Osteocyte (in vitro differentiated cells): ENCODE results near the gene IFT122. TPM values are rescaled to one million over a fixed set of nuclear protein-coding genes. Genes with fewer than 3 reads are reported as not detected.
"Not testable (repeated sequence)": the region's sequence is repeated elsewhere in the genome, so short reads cannot be mapped to it uniquely, and the experiment has no call there.

Experiments used
- DNase-seq: peaks from one replicate; pipeline ENCODE4 v3.0.0; 2021; ENCODE audit warnings: mixed read lengths; ENCODE audit not compliant: unreplicated experiment; ENCODE audit errors: extremely low spot score
- H3K27ac Mint-ChIP-seq: one replicate; pipeline ENCODE4 v1.8.0; 2021; ENCODE audit warnings: mild to moderate bottlenecking, mixed read lengths; ENCODE audit not compliant: unreplicated experiment
- H3K27me3 Mint-ChIP-seq: one replicate; pipeline ENCODE4 v1.8.0; 2021; ENCODE audit warnings: mixed read lengths; ENCODE audit not compliant: unreplicated experiment
- H3K36me3 Mint-ChIP-seq: one replicate; pipeline ENCODE4 v1.8.0; 2021; ENCODE audit warnings: mixed read lengths; ENCODE audit not compliant: unreplicated experiment
- H3K4me1 Mint-ChIP-seq: one replicate; pipeline ENCODE4 v1.8.0; 2021; ENCODE audit warnings: mixed read lengths; ENCODE audit not compliant: unreplicated experiment
- H3K4me3 Mint-ChIP-seq: one replicate; pipeline ENCODE4 v1.8.0; 2021; ENCODE audit warnings: mild to moderate bottlenecking, moderate library complexity, mixed read lengths; ENCODE audit not compliant: unreplicated experiment
- H3K9me3 Mint-ChIP-seq: one replicate; pipeline ENCODE4 v1.8.0; 2021; ENCODE audit warnings: mixed read lengths; ENCODE audit not compliant: unreplicated experiment
- long read RNA-seq: library from polyadenylated mRNA; unstranded; transcript quantifications from one replicate; pipeline ENCODE4 v2.0.0, GENCODE V29; 2021
- total RNA-seq: library from RNA; stranded (reverse); gene quantifications from 2 replicates; pipeline ENCODE4 v1.2.1, GENCODE V29; 2021
- TF ChIP-seq, protein P1 (sequence below): fragments of 200-600 bp; sonication (generic); IDR thresholded peaks from 2 replicates; pipeline ENCODE4 v1.5.0; 2021; ENCODE audit warnings: antibody characterized with exemption, mild to moderate bottlenecking, moderate library complexity

IFT122 gene
- total RNA-seq, result 23.2 and 25.9 TPM in 2 replicates
- long read RNA-seq, transcript IFT122-202 (29 exons, 3,841 nt), result major isoform, 35 of 114 reads
- long read RNA-seq, partial matches to known transcripts, result 11 of 114 reads
- long read RNA-seq, other reads (novel, unspliced or antisense), result 64 of 114 reads

GRCh38 chr3:129439817-129440617 is at the start of gene IFT122, which contains the start of gene MBD4:
IFT122 (plus strand) TSS chr3:129440224; CDS start chr3:129440331, 107 bp downstream.
MBD4 (minus strand) TSS chr3:129439948; CDS start chr3:129439833, 115 bp downstream.
- H3K4me3 Mint-ChIP-seq, result peak within 1 kb of the TSS; percentile 95
- H3K9me3 Mint-ChIP-seq, result no peaks in the 10 kb centered on the region
- peaks cover 55% of the 10 kb centered on the region for H3K4me1 Mint-ChIP-seq
- peaks cover 21% of the 10 kb centered on the region for H3K36me3 Mint-ChIP-seq
- TF ChIP-seq, protein P1, sequence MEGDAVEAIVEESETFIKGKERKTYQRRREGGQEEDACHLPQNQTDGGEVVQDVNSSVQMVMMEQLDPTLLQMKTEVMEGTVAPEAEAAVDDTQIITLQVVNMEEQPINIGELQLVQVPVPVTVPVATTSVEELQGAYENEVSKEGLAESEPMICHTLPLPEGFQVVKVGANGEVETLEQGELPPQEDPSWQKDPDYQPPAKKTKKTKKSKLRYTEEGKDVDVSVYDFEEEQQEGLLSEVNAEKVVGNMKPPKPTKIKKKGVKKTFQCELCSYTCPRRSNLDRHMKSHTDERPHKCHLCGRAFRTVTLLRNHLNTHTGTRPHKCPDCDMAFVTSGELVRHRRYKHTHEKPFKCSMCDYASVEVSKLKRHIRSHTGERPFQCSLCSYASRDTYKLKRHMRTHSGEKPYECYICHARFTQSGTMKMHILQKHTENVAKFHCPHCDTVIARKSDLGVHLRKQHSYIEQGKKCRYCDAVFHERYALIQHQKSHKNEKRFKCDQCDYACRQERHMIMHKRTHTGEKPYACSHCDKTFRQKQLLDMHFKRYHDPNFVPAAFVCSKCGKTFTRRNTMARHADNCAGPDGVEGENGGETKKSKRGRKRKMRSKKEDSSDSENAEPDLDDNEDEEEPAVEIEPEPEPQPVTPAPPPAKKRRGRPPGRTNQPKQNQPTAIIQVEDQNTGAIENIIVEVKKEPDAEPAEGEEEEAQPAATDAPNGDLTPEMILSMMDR, result no peak
- DNase-seq, result peak; percentile 99
- H3K27me3 Mint-ChIP-seq, result no peaks in the 10 kb centered on the region
- peak within 1 kb of the TSS; percentile 94 for H3K27ac Mint-ChIP-seq

DNA sequence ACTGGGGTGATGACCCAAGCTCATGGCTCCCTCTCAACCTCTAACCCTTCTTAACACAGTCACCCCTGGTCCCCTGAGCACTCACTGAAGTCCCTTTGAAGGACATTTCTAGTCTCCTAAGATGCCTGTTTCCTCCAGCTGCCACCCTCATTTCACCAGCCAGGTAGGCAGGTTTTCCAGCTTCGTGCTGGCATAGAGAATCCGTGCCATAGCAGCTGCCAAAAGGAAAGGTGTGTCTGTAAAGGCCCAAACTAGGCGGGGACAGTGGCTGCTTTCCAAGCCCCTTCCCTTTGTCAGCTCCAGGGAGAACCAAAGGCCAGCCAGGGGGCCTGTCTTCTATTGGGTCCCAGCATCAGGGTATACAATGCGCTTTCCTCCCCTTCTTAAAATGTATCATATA is 48.4 kb upstream of the IFT122 start:
- H3K36me3 Mint-ChIP-seq, result peaks cover 28% of the 10 kb centered on the region
- not testable (repeated sequence) for H3K4me3 Mint-ChIP-seq, H3K27me3 Mint-ChIP-seq, H3K27ac Mint-ChIP-seq, DNase-seq, H3K9me3 Mint-ChIP-seq
- peaks cover 24% of the 10 kb centered on the region for H3K4me1 Mint-ChIP-seq

DNA sequence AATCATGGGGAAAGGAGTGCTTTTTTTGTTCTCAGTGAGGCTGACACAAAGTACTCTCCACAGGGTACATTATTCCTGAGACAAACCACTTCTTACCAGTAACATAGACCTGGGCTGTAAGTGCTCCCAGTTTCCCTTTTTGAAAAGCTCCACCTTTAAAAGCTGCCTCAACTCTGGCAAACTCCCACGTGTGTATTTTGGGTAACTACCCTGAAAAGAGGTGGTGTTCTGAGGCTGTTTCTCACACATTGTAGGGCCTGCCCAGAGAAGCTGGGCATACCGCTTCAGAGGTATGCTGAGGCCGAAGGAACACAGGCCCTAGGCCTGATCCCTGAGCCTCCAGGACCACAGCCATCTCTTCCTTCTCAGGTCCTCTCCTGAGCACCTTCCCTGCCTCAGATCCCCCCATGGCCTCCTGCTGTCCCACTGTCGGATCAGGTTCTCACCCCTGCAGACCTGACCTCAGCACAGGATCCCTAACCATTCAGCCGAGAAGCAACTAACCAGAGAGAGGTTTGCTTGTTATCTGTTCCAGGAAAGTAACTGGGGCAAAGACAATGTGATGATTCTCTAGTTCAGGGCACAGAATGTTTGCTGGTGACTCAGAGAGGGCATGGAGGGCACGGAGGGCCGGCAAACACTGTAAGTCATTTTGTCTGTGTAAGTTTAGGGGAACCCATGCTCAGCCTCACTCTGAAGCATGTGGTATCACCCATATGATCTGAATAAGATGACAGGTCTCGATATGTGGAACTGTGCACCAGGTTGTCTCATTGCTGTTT is 47.7 kb upstream of the IFT122 start:
- H3K27ac Mint-ChIP-seq, H3K27me3 Mint-ChIP-seq, H3K9me3 Mint-ChIP-seq, H3K4me3 Mint-ChIP-seq, DNase-seq: not testable (repeated sequence)
- peaks cover 28% of the 10 kb centered on the region for H3K4me1 Mint-ChIP-seq
- H3K36me3 Mint-ChIP-seq, result peaks cover 27% of the 10 kb centered on the region

DNA sequence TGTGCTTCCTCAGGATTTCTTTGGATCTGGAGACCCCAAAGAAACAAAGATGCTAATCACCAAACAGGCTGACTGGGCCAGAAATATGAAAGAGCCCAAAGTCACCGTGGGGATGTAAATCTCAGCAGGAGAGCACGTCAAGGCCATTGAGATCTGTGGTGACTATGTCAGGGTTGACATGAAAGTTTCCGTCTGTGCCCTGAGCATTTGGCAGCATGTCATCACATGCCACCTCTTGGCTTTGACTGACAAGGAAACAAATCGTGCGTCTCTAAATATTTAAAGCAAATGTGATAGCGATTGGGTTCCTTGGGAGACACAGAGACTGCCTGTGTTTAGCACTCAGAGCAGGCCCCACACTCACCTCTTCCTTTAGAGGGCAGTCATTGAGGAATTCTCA is 46.8 kb upstream of the IFT122 start:
- H3K27me3 Mint-ChIP-seq, result no peaks in the 10 kb centered on the region
- peaks cover 27% of the 10 kb centered on the region for H3K4me1 Mint-ChIP-seq
- peaks cover 22% of the 10 kb centered on the region for H3K36me3 Mint-ChIP-seq
- no peak overlapping the region for H3K27ac Mint-ChIP-seq
- TF ChIP-seq, protein P1, result no peak
- H3K4me3 Mint-ChIP-seq, result no peak overlapping the region
- no peaks in the 10 kb centered on the region for H3K9me3 Mint-ChIP-seq
- DNase-seq, result no peak

DNA sequence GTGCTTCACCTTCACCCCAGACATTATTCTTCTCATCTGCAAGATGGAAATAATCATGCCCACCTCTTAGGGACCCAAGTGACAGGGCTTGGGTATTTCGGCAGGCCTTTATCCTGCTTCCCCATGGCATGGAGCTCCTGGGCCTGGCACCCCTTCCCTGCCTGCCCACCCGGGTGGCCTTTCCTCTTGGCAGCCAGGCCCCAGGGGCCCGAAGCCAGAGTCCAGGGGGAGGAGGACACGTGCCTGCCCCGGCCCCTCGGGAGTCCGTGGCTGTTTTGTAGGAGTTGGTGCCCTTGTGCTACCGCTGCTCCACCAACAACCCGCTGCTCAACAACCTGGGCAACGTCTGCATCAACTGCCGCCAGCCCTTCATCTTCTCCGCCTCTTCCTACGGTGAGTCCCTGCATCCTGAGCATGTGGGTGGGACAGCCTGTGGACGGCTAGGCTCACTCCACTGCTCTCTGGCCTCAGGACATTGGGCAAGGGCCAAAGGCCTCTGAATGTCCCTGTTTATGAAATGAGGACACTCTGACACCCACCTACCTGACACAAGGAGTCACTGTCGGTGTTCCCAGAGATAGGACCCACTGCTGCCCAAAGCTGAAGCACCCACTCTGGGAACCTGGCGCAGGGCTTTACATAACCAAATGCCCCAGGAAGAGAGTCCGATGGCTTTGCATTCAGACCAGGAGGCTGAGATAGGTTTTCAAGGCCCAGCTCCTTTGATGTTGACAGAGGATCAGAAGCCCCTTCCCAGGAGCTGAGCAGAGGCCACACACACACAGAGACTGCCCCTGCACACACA is 46.1 kb upstream of the IFT122 start:
- not testable (repeated sequence) for H3K27me3 Mint-ChIP-seq

GRCh38 chr3:129398803-129399144 is 41.2 kb upstream of the IFT122 start:
- peaks cover 18% of the 10 kb centered on the region for H3K4me1 Mint-ChIP-seq
- TF ChIP-seq, protein P1, result no peak
- H3K9me3 Mint-ChIP-seq, result no peaks in the 10 kb centered on the region
- no peaks in the 10 kb centered on the region for H3K27me3 Mint-ChIP-seq
- no peak for DNase-seq
- peak overlapping the region; percentile 98 for H3K4me3 Mint-ChIP-seq
- peak overlapping the region; percentile 97 for H3K27ac Mint-ChIP-seq
- H3K36me3 Mint-ChIP-seq, result no peaks in the 10 kb centered on the region

More for the DNA sequence above, 46.1 kb upstream of the IFT122 start:
- H3K4me3 Mint-ChIP-seq, H3K27ac Mint-ChIP-seq, DNase-seq, H3K9me3 Mint-ChIP-seq: not testable (repeated sequence)
- peaks cover 26% of the 10 kb centered on the region for H3K4me1 Mint-ChIP-seq
- peaks cover 22% of the 10 kb centered on the region for H3K36me3 Mint-ChIP-seq
